Activated CD8-positive, alpha-beta T cell treated with anti-CD3 and anti-CD28 coated beads for 36 hours (primary cell): ENCODE measurements around the gene EMC8. TPM values are rescaled to one million over a fixed set of nuclear protein-coding genes. Genes with fewer than 3 reads are reported as not detected.

ENCODE experiments used
- ATAC-seq: fragments of 200-7000 bp; cut with Tn5 transposase; one replicate; pipeline ENCODE4 v1.10.0; 2021; ENCODE audit warnings: mild to moderate bottlenecking, moderate library complexity
- CTCF ChIA-PET: fragments of 350-600 bp; sonication (Branson Sonifier 250); formaldehyde crosslinking; loops from one replicate; lab custom pipeline; 2021; ENCODE audit warnings: antibody characterized with exemption; lab: Charles Lee
- POLR2A ChIA-PET: fragments of 350-600 bp; sonication (Branson Sonifier 250); formaldehyde crosslinking; loops from one replicate; lab custom pipeline; 2021; ENCODE audit warnings: antibody characterized with exemption; lab: Charles Lee
- DNase-seq: peaks from one replicate; pipeline ENCODE4 v3.0.0-alpha.2; 2020
- H3K27ac Mint-ChIP-seq: one replicate; pipeline ENCODE4 v1.8.0; 2021; ENCODE audit warnings: mild to moderate bottlenecking, mixed read lengths
- H3K27me3 Mint-ChIP-seq: one replicate; pipeline ENCODE4 v1.8.0; 2021; ENCODE audit warnings: mixed read lengths
- H3K36me3 Mint-ChIP-seq: one replicate; pipeline ENCODE4 v1.8.0; 2021; ENCODE audit warnings: low read depth, mixed read lengths
- H3K4me1 Mint-ChIP-seq: one replicate; pipeline ENCODE4 v1.8.0; 2021; ENCODE audit warnings: low read depth, mixed read lengths
- H3K4me3 Mint-ChIP-seq: one replicate; pipeline ENCODE4 v1.8.0; 2021; ENCODE audit warnings: mild to moderate bottlenecking, moderate library complexity, mixed read lengths
- H3K9me3 Mint-ChIP-seq: one replicate; pipeline ENCODE4 v1.8.0; 2021; ENCODE audit warnings: mixed read lengths
- intact Hi-C: fragments of 100-400 bp; cut with micrococcal nuclease; formaldehyde crosslinking; loops from one replicate; pipeline ENCODE4 v1.10.0; 2022
- total RNA-seq, 2 experiments: library from RNA; stranded (reverse); gene quantifications; one replicate each; pipeline ENCODE4 v1.2.3, GENCODE V29; 2021
- TF ChIP-seq, protein P1 (sequence below): fragments of 200-600 bp; IDR thresholded peaks from one replicate; pipeline ENCODE4 v1.8.0; 2022; ENCODE audit warnings: antibody characterized with exemption, mild to moderate bottlenecking

The EMC8 gene
- total RNA-seq, 2 experiments from 2014 or later, result 32.4 to 38.6 TPM

GRCh38 chr16:85784813-85785212 is 14.5 kb downstream of the EMC8 start:
- Mint-ChIP-seq H3K4me3 (no peak overlapping the region), H3K27ac (no peak overlapping the region), H3K36me3 (peaks cover 42% of the 10 kb centered on the region), H3K4me1 (peaks cover 6% of the 10 kb centered on the region), H3K27me3 (no peaks in the 10 kb centered on the region), H3K9me3 (no peaks in the 10 kb centered on the region)
- intact Hi-C loops, result no loop called here
- DNase-seq, result no peak
- TF ChIP-seq, protein P1, sequence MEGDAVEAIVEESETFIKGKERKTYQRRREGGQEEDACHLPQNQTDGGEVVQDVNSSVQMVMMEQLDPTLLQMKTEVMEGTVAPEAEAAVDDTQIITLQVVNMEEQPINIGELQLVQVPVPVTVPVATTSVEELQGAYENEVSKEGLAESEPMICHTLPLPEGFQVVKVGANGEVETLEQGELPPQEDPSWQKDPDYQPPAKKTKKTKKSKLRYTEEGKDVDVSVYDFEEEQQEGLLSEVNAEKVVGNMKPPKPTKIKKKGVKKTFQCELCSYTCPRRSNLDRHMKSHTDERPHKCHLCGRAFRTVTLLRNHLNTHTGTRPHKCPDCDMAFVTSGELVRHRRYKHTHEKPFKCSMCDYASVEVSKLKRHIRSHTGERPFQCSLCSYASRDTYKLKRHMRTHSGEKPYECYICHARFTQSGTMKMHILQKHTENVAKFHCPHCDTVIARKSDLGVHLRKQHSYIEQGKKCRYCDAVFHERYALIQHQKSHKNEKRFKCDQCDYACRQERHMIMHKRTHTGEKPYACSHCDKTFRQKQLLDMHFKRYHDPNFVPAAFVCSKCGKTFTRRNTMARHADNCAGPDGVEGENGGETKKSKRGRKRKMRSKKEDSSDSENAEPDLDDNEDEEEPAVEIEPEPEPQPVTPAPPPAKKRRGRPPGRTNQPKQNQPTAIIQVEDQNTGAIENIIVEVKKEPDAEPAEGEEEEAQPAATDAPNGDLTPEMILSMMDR, result no peak
- ChIA-PET CTCF (no interaction called here), POLR2A (no interaction called here)
- no peak for ATAC-seq

DNA sequence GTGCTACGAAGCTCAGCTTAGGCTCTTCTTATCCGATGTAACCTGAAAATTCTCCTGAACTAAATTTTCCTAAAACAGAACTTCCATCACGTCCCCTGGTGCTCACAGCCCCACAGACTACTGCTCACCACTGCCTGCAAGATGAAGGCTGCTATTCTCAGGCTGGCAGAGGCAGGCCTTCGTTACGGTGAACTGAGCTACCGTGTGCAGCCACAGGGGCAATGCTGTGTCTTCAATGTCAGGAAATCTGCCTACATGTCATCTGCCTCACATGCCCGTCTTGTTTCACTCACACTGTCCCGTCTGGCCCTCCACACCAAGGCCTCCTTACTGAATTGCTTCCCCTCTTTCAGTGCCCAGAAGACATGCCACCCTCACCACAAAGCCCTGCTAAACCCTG is 15.9 kb downstream of the EMC8 start:
- ChIA-PET POLR2A (interaction anchor here (0.7 kb wide), 1 partner anchor 311 kb away, joined by 3 read pairs; no protein-coding TSS in a partner anchor), CTCF (no interaction called here)
- Mint-ChIP-seq H3K36me3 (peaks cover 44% of the 10 kb centered on the region), H3K27ac (no peak overlapping the region), H3K4me3 (no peak overlapping the region), H3K4me1 (peaks cover 14% of the 10 kb centered on the region), H3K27me3 (no peaks in the 10 kb centered on the region), H3K9me3 (no peaks in the 10 kb centered on the region)
- TF ChIP-seq, protein P1, result no peak
- no peak for ATAC-seq
- intact Hi-C loops, result no loop called here
- no peak for DNase-seq

- no peak overlapping the region for H3K27ac Mint-ChIP-seq
- H3K27me3 Mint-ChIP-seq, result no peaks in the 10 kb centered on the region
- CTCF ChIA-PET, result no interaction called here
- POLR2A ChIA-PET, result no interaction called here
- TF ChIP-seq, protein P1, result no peak
- H3K9me3 Mint-ChIP-seq, result no peaks in the 10 kb centered on the region
- peaks cover 14% of the 10 kb centered on the region for H3K4me1 Mint-ChIP-seq
- DNase-seq (no peak), ATAC-seq (no peak)
- intact Hi-C loops, result no loop called here
- peaks cover 40% of the 10 kb centered on the region for H3K36me3 Mint-ChIP-seq
- no peak overlapping the region for H3K4me3 Mint-ChIP-seq
Observed at GRCh38 chr16:85782451-85782850, 16.9 kb downstream of the EMC8 start.

- no peaks in the 10 kb centered on the region for H3K9me3 Mint-ChIP-seq
- H3K4me3 Mint-ChIP-seq, result no peak overlapping the region
- peaks cover 40% of the 10 kb centered on the region for H3K36me3 Mint-ChIP-seq
- peaks cover 14% of the 10 kb centered on the region for H3K4me1 Mint-ChIP-seq
- intact Hi-C loops, result no loop called here
- no peak for DNase-seq
- no peak overlapping the region for H3K27ac Mint-ChIP-seq
- ChIA-PET CTCF (no interaction called here), POLR2A (no interaction called here)
- no peak for ATAC-seq
- TF ChIP-seq, protein P1, result no peak
- no peaks in the 10 kb centered on the region for H3K27me3 Mint-ChIP-seq
Observed at GRCh38 chr16:85781695-85782370, 17.5 kb downstream of the EMC8 start.

DNA sequence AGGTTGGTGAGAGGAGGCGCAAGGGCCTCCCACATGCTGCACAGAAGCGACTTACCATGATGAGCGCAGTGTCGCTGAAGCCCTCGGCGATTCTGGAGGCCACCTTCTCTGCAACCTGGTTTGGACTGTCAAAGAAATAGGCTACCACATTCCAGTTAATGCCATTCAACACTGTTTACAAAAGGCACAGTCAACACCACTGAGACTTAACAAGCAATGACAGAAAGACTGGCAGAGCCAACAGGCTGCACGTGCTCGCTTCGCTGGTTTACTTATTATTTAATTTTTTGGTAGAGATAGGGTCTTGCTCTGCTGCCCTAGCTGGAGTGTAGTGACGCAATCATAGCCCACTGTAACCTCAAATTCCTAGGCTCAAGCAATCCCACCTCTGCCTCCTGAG is 18.2 kb downstream of the EMC8 start:
- H3K27me3 Mint-ChIP-seq, result no peaks in the 10 kb centered on the region
- no peak for DNase-seq
- ChIA-PET POLR2A (no interaction called here), CTCF (no interaction called here)
- H3K36me3 Mint-ChIP-seq, result peaks cover 37% of the 10 kb centered on the region
- peaks cover 14% of the 10 kb centered on the region for H3K4me1 Mint-ChIP-seq
- TF ChIP-seq, protein P1, result no peak
- intact Hi-C loops, result no loop called here
- ATAC-seq, result no peak
- no peak overlapping the region for H3K27ac Mint-ChIP-seq
- H3K4me3 Mint-ChIP-seq, result no peak overlapping the region
- H3K9me3 Mint-ChIP-seq, result no peaks in the 10 kb centered on the region
